Muscle layer of colon (tissue), 2 donors: ENCODE results near the gene ZNF330.
"Not testable (repeated sequence)": the region's sequence is repeated elsewhere in the genome, so short reads cannot be mapped to it uniquely, and the experiment has no call there.

Experiments used
- H3K27ac ChIP-seq: one replicate; pipeline ENCODE4 v1.7.0; 2013; ENCODE audit warnings: low read depth, mild to moderate bottlenecking, low read length, moderate library complexity
- H3K27me3 ChIP-seq, 2 donors: one replicate each; pipeline ENCODE4 v1.7.0; 2013; ENCODE audit warnings: low read length in 2 of 2, mild to moderate bottlenecking in 2 of 2; ENCODE audit not compliant: insufficient read depth in 2 of 2, control insufficient read depth in 1 of 2
- H3K36me3 ChIP-seq: one replicate; pipeline ENCODE4 v1.7.0; 2013; ENCODE audit warnings: mild to moderate bottlenecking, low read length; ENCODE audit not compliant: insufficient read depth
- H3K4me1 ChIP-seq: one replicate; pipeline ENCODE4 v1.7.0; 2013; ENCODE audit warnings: mild to moderate bottlenecking, low read length; ENCODE audit not compliant: insufficient read depth
- H3K4me3 ChIP-seq, 2 donors: one replicate each; pipeline ENCODE4 v1.7.0; 2013; ENCODE audit warnings: low read length in 2 of 2, low read depth in 1 of 2, mild to moderate bottlenecking in 1 of 2, moderate library complexity in 1 of 2
- H3K9ac ChIP-seq: one replicate; pipeline ENCODE4 v1.7.0; 2013; ENCODE audit warnings: low read length
- H3K9me3 ChIP-seq: one replicate; pipeline ENCODE4 v1.7.0; 2013; ENCODE audit warnings: mild to moderate bottlenecking, low read length
- donor health status: abdominal sarcoma.
- donor health status: Adenocarcinoma of cecum.

ZNF330 gene

DNA sequence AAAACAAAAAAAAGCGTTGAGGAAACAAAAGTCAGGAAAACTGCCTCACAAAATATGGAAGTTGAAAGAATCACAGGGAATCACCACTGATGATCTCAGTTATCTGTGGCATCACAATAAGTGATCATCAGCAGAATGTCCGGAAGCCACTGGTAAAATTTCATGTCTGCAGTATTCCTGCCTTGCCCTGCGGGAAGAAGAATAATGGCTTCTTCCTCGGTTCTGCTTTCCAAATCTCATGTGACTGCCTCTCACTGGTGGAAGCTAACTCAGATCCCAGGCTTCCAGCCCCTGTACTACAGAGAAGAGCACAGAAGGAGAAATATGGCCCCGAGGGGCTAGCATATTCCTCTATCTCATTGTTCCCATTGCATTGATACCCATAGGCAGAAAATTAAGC lies 12.7 kb upstream of the ZNF330 start:
- Histone ChIP-seq H3K4me3 (no peak overlapping the region), H3K27ac (no peak overlapping the region), H3K9ac (no peak overlapping the region)

DNA sequence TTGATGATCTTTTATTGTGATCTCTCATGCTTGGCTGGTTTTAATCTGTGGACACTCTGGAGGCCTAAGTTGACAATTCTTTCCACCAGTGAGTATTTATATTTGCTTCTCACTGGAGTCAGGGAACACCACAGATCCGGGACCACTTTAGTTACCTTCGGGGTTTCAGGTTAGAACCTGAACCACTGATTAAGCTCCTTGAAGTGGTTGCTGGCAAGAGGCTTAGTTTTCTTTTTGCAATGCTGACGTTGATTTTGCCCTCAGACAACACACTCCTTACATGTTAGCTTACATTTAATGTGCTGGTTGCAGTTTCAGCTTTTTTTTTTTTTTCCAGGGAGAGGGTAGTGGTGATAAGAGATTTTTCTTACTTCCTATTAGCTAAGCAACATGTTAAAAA lies 10.5 kb upstream of the ZNF330 start:
- Histone ChIP-seq H3K4me3 (no peak overlapping the region), H3K36me3 (no peaks in the 10 kb centered on the region), H3K4me1 (no peaks in the 10 kb centered on the region), H3K27ac (no peak overlapping the region), H3K9ac (no peak overlapping the region), H3K9me3 (no peaks in the 10 kb centered on the region), H3K27me3 (no peaks in the 10 kb centered on the region)

More for the DNA sequence above, 12.7 kb upstream of the ZNF330 start:
- H3K27me3 ChIP-seq, result no peaks in the 10 kb centered on the region
- no peaks in the 10 kb centered on the region for H3K36me3 ChIP-seq
- H3K9me3 ChIP-seq, result no peaks in the 10 kb centered on the region
- no peaks in the 10 kb centered on the region for H3K4me1 ChIP-seq

GRCh38 chr4:141213550-141213991 lies 7.1 kb upstream of the ZNF330 start:
- H3K36me3 ChIP-seq, result no peaks in the 10 kb centered on the region
- no peaks in the 10 kb centered on the region for H3K27me3 ChIP-seq
- H3K4me1 ChIP-seq, result peaks cover 4% of the 10 kb centered on the region
- H3K9ac ChIP-seq, result no peak overlapping the region
- no peak overlapping the region for H3K27ac ChIP-seq
- H3K4me3 ChIP-seq, result no peak overlapping the region
- H3K9me3 ChIP-seq, result no peaks in the 10 kb centered on the region

DNA sequence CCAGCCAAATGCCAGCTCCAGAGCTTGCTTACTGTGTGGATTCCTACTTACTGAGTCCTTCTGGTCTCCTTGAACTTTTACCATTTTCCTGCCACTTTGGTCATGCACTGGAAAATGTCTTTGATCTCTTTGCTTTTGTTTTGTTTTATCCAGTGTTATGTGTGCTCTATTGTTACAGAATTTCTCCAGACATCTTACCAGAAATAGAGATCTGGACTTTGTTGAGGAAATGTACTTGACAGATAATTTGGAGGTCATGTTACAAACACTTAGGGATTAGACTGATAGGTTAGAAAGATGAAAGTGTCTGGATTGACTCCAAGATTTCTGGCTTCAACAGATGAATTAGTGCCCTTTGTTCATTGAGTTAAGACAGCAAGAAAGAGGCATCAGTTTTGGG lies 5.7 kb upstream of the ZNF330 start:
- no peak overlapping the region for H3K4me3 ChIP-seq
- no peak overlapping the region for H3K9ac ChIP-seq
- H3K27me3 ChIP-seq, result no peaks in the 10 kb centered on the region
- H3K36me3 ChIP-seq, result no peaks in the 10 kb centered on the region
- no peaks in the 10 kb centered on the region for H3K9me3 ChIP-seq
- H3K27ac ChIP-seq, result no peak overlapping the region
- H3K4me1 ChIP-seq, result peaks cover 4% of the 10 kb centered on the region

- no peaks in the 10 kb centered on the region for H3K36me3 ChIP-seq
- H3K4me1 ChIP-seq, result peaks cover 9% of the 10 kb centered on the region
- no peak overlapping the region for H3K4me3 ChIP-seq
- no peak overlapping the region for H3K27ac ChIP-seq
- no peaks in the 10 kb centered on the region for H3K27me3 ChIP-seq
- H3K9ac ChIP-seq, result no peak overlapping the region
- no peaks in the 10 kb centered on the region for H3K9me3 ChIP-seq
Measured at GRCh38 chr4:141216002-141216761, 4.5 kb upstream of the ZNF330 start.

- no peaks in the 10 kb centered on the region for H3K27me3 ChIP-seq
- peaks cover 10% of the 10 kb centered on the region for H3K36me3 ChIP-seq
- H3K4me1 ChIP-seq, result peaks cover 17% of the 10 kb centered on the region
- H3K9ac ChIP-seq, result no peak overlapping the region
- H3K9me3 ChIP-seq, result no peaks in the 10 kb centered on the region
- H3K4me3 ChIP-seq, result peak overlapping the region in 1 of 2 donors; percentile 93
- peak overlapping the region; percentile 98 for H3K27ac ChIP-seq
Measured at GRCh38 chr4:141220271-141220670, 424 bp upstream of the ZNF330 start.

DNA sequence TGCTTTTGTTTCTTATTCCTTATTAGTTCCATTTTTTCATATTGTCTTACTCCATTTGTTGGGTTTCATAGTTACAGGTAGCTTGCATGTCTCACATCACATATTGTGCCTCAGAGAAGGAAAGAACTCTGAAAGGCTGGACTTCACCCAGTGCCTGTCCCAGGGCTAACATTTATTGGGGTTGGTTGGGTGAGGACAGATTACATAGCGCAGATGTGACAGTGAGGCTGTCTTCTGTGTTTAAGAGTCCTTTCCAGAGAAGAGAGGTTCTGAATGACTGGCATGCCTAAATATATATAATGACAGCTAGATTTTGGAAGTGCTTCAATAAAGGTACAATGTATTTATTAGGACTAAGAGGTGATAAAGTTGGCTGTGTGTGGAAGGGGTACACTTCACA lies 2.7 kb downstream of the ZNF330 start:
- Histone ChIP-seq H3K4me3 (no peak overlapping the region), H3K36me3 (peaks cover 21% of the 10 kb centered on the region), H3K27me3 (no peaks in the 10 kb centered on the region), H3K9ac (no peak overlapping the region), H3K27ac (no peak overlapping the region), H3K4me1 (peaks cover 13% of the 10 kb centered on the region), H3K9me3 (no peaks in the 10 kb centered on the region)

- not testable (repeated sequence) for H3K4me1 ChIP-seq, H3K27ac ChIP-seq, H3K27me3 ChIP-seq, H3K9ac ChIP-seq, H3K9me3 ChIP-seq, H3K4me3 ChIP-seq
- H3K36me3 ChIP-seq, result peaks cover 41% of the 10 kb centered on the region
Measured at GRCh38 chr4:141227280-141227679, 6.6 kb downstream of the ZNF330 start.

- H3K36me3 ChIP-seq, result peaks cover 53% of the 10 kb centered on the region
- H3K4me1 ChIP-seq, result no peaks in the 10 kb centered on the region
- H3K27me3 ChIP-seq, result no peaks in the 10 kb centered on the region
- no peak overlapping the region for H3K9ac ChIP-seq
- no peak overlapping the region for H3K4me3 ChIP-seq
- H3K9me3 ChIP-seq, result no peaks in the 10 kb centered on the region
- no peak overlapping the region for H3K27ac ChIP-seq
Measured at GRCh38 chr4:141229408-141230101, 8.9 kb downstream of the ZNF330 start.

GRCh38 chr4:141233673-141234072 lies 13.0 kb downstream of the ZNF330 start:
- Histone ChIP-seq H3K9ac (no peak overlapping the region), H3K4me3 (no peak overlapping the region), H3K36me3 (peaks cover 46% of the 10 kb centered on the region), H3K9me3 (no peaks in the 10 kb centered on the region), H3K27me3 (no peaks in the 10 kb centered on the region), H3K27ac (no peak overlapping the region), H3K4me1 (no peaks in the 10 kb centered on the region)

DNA sequence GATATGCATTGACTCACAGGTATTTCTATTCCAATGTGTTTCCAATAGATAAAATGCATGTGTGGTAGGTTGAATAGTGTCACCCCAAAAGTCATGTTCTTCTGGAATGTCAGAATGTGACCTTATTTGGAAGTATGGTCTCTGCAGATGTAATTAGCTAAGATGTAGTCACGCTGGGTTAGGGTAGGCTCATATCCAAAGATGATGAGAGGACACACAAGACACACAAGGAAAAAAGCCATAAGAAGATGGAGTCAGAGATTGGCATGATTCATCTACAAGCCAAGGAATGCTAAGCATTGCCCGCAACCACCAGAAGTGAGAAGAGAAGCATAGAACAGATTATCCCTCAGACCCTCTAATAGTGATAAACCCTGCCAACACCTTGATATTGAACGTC lies 17.5 kb downstream of the ZNF330 start:
- H3K36me3 ChIP-seq, result peaks cover 20% of the 10 kb centered on the region
- H3K27me3 ChIP-seq, result no peaks in the 10 kb centered on the region
- no peak overlapping the region for H3K27ac ChIP-seq

GRCh38 chr4:141240259-141240658 lies 19.6 kb downstream of the ZNF330 start:
- Histone ChIP-seq H3K4me3 (no peak overlapping the region), H3K27me3 (no peaks in the 10 kb centered on the region), H3K9me3 (no peaks in the 10 kb centered on the region), H3K4me1 (no peaks in the 10 kb centered on the region), H3K36me3 (peaks cover under 1% of the 10 kb centered on the region), H3K9ac (no peak overlapping the region), H3K27ac (no peak overlapping the region)

More for the DNA sequence above, 17.5 kb downstream of the ZNF330 start:
- H3K9me3 ChIP-seq, result no peaks in the 10 kb centered on the region
- no peaks in the 10 kb centered on the region for H3K4me1 ChIP-seq
- H3K4me3 ChIP-seq, result no peak overlapping the region
- H3K9ac ChIP-seq, result no peak overlapping the region
